ENCODE measurements around the gene USP15. TPM values are rescaled to one million over a fixed set of nuclear protein-coding genes. Genes with fewer than 3 reads are reported as not detected.

Gene USP15
- total RNA-seq, 1 experiment from 2014 or later: 14.1 TPM

Other genes with a start within 250 kb of the USP15 start
- 19.3 and 58.2 TPM in 2 replicates for gene MON2, start 206.4 kb downstream of the USP15 start, total RNA-seq (2014; rRNA removed; shearing (Covaris generic))